Stimulated activated CD4-positive, alpha-beta T cell treated with anti-CD3 and anti-CD28 coated beads, TNF-alpha, amount 100 ng/mL, for 24 hours (primary cell): ENCODE data around the gene MAP3K5.

Source experiments
- DNase-seq, 3 experiments: peaks; one replicate each; pipeline ENCODE4 v3.0.0-alpha.2; 2020; ENCODE audit warnings: low read depth in 3 of 3

The MAP3K5 gene

GRCh38 chr6:136647363-136647852, 144.9 kb downstream of the MAP3K5 start:
- DNase-seq = peak; percentile 7 to 45 (median 31)

GRCh38 chr6:136646377-136646776, 145.9 kb downstream of the MAP3K5 start:
- DNase-seq = no peak

- DNase-seq = no peak
These were observed 147.7 kb downstream of the MAP3K5 start for GRCh38 chr6:136644597-136644952.

GRCh38 chr6:136643850-136644596, 148.3 kb downstream of the MAP3K5 start:
- peak; percentile 59 to 76 (median 72) for DNase-seq

- no peak for DNase-seq
These were observed 150.3 kb downstream of the MAP3K5 start for GRCh38 chr6:136641873-136642465.

- DNase-seq = no peak
These were observed 151.1 kb downstream of the MAP3K5 start for GRCh38 chr6:136641166-136641565.

GRCh38 chr6:136640132-136640915, 152.0 kb downstream of the MAP3K5 start:
- DNase-seq = no peak

GRCh38 chr6:136639702-136640101, 152.6 kb downstream of the MAP3K5 start:
- no peak for DNase-seq

- no peak for DNase-seq
These were observed 156.7 kb downstream of the MAP3K5 start for GRCh38 chr6:136635615-136636014.

GRCh38 chr6:136633355-136633754, 158.9 kb downstream of the MAP3K5 start:
- DNase-seq = no peak

- no peak for DNase-seq
These were observed 163.3 kb downstream of the MAP3K5 start for GRCh38 chr6:136628996-136629395.

GRCh38 chr6:136627191-136627590, 165.1 kb downstream of the MAP3K5 start:
- DNase-seq = no peak

- no peak for DNase-seq
These were observed 167.0 kb downstream of the MAP3K5 start for GRCh38 chr6:136625293-136625692.

- no peak for DNase-seq
These were observed 167.9 kb downstream of the MAP3K5 start for GRCh38 chr6:136624347-136624746.

GRCh38 chr6:136618086-136618485, 174.2 kb downstream of the MAP3K5 start:
- DNase-seq = no peak

GRCh38 chr6:136616527-136616926, 175.8 kb downstream of the MAP3K5 start:
- DNase-seq = no peak

- DNase-seq = no peak
These were observed 177.3 kb downstream of the MAP3K5 start for GRCh38 chr6:136614994-136615393.

- no peak for DNase-seq
These were observed 177.9 kb downstream of the MAP3K5 start for GRCh38 chr6:136614350-136614749.

- no peak for DNase-seq
These were observed 178.8 kb downstream of the MAP3K5 start for GRCh38 chr6:136613477-136613876.

- no peak for DNase-seq
These were observed 179.4 kb downstream of the MAP3K5 start for GRCh38 chr6:136612666-136613389.

- DNase-seq = no peak
These were observed 180.5 kb downstream of the MAP3K5 start for GRCh38 chr6:136611746-136612145.

GRCh38 chr6:136611133-136611532, 181.1 kb downstream of the MAP3K5 start:
- no peak for DNase-seq
